Activated CD4-positive, alpha-beta T cell treated with anti-CD3 and anti-CD28 coated beads, Interleukin-2, Interleukin-6, amounts not matched to agents 100 ng/mL and 50 ng/mL, durations not matched to agents 16 hours and 8 hours (primary cell): ENCODE results near the gene CD151.

Experiments used
- DNase-seq: peaks from one replicate; pipeline ENCODE4 v3.0.0-alpha.2; 2020

The CD151 gene

DNA sequence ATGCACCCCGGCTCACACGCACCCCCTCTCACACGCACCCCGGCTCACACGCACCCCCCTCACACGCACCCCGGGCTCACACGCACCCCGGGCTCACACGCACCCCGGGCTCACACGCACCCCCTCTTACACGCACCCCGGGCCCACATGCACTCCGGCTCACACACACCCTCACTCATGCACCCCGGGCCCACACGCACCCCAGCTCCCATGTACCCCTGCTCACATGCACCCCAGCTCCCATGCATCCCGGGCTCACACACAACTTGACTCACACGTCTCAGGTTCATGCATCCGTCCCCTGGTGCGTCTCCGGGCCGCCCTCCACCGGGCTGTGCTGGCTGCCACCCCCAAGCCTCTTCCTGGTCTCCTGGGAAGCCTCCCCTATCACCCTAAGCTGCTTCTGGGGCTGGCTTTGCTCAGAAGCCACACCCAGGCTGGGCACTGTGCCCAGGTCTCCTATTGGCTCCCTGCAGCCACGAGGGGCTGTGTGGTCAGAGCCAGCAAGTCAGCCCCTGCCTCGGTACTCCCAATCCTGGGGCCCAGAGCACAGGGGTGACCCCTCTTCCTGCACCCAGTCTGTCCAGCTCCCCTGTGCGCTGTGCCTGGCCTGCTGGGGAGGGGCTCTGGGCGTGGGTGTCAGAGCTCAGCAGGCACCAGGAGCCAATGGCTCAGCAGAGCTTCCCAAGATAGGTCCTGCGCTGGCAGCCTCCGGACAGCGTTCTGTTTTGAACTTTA lies 26.8 kb downstream of the CD151 start:
- no peak for DNase-seq

- DNase-seq: no peak
Measured at GRCh38 chr11:860234-861104, 27.7 kb downstream of the CD151 start.

DNA sequence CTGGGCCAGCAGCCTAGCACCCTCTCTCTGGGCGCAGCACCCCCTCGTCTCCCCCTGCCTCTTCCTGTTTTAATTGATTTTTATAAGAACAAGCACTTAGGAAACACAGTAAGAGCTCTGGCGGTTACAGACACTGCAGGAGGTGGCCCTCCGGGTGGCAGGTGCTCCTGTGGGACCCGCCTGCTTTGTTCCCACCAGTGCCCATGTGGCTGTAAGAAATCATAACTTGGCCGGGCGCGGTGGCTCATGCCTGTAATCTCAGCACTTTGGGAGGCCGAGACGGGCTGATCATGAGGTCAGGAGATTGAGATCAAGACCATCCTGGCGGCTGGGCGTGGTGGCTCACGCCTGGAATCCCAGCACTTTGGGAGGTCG lies 28.3 kb downstream of the CD151 start:
- DNase-seq: no peak

DNA sequence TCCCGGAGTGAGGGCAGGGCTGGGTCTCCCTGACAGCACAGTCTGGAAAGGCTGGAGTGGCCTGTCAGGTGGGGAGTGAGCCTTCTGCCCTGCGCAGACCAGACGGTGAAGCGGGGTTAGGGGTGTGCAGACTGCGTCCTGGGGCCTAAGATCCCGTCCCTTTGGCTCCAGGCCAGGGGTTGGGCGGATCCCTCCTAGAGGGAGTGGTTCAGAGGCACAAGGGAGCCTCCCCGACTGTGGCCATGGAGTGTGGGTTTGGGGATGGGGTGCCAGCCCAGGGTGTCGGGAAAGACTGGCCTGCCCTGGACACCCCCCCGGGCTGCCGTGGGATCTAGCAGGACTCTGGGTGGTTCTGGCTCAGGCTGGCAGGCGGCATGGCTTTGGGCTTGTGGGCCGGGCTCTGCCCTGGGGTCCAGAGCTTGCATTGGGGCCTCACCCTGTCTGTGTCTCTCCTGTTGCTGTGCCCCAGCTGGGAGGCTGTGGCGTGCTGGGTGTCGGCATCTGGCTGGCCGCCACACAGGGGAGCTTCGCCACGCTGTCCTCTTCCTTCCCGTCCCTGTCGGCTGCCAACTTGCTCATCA lies 29.4 kb downstream of the CD151 start:
- DNase-seq: no peak

DNA sequence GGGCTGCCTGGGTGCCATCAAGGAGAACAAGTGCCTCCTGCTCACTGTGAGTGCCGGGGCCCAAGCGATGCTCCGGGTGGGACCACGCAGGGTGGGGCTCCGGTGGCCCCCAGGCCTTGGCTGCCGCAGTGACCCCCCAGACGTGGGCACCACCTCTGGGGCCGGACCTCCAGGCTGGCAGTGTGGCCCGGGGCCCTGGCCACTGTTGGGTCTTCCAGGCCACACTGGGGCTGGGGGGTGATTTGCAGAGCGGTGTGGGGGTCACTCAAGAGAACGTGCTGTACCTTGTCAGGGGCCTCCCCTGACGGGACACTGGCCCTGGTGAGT lies 29.9 kb downstream of the CD151 start:
- DNase-seq: no peak

DNA sequence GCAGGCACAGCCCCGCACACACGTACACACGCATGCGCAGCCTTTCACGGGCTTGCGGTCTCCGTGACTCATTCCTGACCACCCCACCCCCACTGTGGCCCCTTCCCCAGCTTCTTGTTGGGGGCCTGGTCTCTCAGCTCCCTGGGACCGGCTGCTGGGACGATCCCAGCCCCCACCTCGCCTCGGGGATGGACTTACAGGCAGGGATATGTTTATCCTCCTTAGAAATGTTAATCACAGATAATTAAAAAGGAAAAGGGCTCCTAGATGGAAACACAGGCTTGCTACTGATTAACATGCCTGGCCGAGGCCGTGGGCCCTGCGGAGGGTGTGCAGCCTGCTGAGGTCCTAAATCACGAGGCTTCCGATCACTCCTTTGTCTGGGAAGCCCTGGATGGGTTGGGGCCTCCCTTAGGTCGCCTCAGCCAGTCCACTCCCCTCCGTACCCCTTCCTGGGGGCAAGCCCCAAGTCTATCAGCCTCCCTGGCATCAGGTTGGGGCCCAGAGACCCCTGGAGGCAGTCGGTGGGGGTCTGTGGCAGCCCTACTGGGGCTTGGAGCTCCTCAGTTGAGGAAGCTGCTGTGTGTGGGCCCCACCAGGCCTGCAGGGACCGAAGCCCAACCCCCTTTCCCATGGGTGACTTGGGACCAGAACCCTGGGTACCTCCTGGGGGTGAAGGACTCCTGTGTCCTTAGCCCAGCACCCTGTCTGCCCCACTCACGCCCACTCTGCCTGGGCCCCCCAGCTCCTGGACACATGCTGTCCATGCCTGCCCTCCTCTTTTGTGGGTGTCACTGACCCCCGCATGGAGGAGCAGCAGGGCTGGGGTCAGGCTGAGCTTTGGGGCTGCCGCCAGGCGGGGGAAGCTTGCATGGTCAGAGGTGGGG lies 30.5 kb downstream of the CD151 start:
- no peak for DNase-seq

DNA sequence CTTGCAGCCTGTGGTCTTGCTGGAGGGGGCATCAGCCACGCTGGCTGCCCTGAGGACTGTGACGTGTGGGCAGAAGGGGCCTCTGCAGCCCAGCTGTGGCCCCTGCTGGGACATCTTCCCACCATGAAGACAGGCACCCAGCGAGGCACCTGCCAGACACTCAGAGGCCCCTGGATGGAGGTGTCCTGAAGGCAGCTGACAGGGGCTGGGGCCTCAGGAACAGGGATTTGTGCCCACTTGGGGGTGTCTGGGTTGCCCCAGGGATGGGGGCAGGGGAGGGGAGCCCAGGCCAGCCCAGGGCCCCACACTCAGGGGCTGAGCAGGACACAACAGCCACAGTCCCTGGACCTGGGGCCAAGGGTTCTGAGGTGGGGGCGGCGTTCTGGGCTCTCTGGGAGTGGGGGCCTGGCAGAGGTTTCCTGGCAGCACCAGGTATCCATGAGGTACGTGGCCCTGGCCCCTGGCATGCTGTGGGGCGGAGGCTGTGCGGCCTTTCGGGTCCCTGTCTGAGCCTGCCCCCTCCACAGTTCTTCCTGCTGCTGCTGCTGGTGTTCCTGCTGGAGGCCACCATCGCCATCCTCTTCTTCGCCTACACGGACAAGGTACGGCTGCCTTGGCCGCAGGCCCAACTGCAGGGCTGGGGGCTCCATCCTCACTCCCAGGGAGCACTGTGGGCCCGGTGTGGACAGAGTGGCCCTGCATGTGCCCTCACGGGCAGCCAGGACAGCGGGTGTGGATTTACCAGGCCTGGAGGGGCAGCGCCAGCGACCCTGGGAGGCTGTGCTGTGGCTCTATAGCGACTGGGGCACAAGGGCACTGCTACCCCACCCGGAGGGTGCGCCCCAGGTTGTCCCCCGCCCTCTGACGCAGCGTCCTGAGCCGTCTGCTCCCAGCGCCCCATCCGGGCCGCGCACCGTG lies 31.4 kb downstream of the CD151 start:
- DNase-seq: no peak

GRCh38 chr11:864898-865297 lies 32.1 kb downstream of the CD151 start:
- DNase-seq: no peak

DNA sequence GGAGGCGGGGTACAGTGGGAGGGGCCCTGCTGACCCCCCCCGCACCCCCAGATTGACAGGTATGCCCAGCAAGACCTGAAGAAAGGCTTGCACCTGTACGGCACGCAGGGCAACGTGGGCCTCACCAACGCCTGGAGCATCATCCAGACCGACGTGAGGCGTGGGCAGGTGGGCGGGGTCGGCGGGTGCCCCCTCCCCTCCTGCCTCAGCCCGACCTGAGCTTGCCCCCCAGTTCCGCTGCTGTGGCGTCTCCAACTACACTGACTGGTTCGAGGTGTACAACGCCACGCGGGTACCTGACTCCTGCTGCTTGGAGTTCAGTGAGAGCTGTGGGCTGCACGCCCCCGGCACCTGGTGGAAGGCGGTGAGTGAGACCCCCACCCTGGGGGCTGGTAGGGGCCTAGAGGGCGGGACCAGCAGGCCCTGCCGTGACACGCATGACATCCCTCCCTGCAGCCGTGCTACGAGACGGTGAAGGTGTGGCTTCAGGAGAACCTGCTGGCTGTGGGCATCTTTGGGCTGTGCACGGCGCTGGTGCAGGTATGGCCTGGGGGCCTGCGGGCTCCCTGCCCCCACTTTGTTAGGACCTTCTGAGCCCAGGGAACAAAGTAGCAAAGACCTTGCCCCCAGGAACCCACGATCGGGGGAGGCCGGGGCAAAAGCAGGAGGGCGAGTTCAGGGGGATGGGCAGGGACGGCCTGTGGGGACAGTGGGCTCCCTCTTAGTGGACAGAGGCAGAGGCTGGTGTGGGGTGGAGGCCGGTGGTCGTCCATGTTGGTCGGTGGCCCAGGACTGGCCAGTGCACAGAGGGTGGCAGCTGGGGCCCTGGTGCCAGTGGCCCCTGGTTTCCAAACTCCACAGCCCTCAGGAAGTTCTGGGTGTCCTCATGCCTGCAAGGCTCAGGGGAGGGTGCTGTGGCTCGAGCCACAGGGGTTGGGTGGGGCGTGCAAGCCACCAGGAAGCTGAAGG lies 33.0 kb downstream of the CD151 start:
- DNase-seq: no peak

GRCh38 chr11:866481-866880 lies 33.7 kb downstream of the CD151 start:
- no peak for DNase-seq

- DNase-seq: no peak
Measured at GRCh38 chr11:867856-868358, 35.2 kb downstream of the CD151 start.

GRCh38 chr11:868394-868793 lies 35.6 kb downstream of the CD151 start:
- no peak for DNase-seq

- DNase-seq: no peak
Measured at GRCh38 chr11:868802-869201, 36.0 kb downstream of the CD151 start.

DNA sequence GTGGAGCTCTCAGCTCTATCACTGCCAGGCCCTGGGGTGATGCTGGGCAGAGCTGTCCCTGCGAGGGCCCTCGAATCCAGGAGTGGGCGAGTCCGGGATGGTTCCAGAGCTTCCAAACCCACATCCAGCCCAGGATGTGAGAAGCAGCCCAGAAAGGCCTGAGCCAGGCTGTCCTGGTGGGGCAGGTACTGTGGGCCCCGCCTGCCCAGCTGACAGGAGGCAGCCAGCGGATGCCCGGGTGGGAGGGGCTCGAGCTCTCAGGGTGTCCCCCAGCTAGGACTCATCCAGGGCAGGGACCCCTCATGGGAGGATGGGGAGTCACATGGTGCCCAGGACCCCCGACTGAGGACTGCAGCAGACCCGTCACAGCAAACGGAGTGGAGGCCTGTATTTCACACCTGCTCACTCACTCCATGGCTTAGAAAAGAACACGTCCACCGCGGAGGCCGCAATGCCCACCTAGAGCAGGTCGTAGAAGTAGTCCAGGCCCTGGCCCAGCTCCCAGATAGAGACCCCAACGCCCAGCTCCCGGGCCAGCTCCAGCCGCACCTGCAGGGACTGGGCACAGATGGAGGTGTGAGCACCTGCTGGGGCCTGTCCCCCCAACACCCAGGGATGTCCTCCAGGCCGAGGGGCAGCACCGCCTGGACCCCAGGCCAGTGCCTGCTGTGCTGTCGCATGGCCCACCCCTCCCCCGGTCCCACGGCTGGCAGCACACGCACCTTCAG lies 36.8 kb downstream of the CD151 start:
- no peak for DNase-seq

DNA sequence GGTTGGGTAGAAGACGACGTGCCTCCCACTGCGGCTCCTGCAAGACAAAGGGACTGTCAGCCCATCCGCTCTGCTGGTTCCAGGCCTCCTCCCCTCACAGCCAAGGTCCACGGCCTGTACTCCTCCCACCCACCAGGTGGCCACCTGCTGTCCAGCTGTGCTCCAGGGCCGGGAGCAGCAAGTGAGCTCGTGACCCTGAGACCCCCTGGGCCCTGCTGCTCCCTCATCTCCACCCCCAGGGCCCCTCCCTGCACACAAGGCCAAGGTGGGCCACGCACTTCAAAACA lies 37.3 kb downstream of the CD151 start:
- DNase-seq: no peak

DNA sequence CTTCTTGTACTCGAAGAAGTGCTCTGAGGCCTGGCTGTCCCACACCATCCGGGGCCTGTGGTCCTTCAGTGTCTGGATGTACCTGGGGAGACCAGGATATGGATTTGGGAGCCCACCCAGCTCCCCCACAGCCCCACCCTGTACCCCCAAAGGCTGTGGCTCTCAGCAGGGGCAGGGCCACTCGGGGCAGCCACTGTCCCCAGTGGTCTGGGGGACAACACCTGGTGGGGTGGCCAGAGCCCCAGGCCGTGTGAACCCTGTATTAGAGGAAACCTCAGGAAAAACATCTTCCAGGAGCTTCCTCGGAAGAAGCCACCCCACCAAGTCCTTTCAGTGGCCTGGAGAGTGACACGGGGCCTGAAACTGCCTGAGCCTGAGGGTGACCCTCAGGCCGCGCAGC lies 37.7 kb downstream of the CD151 start:
- DNase-seq: no peak

DNA sequence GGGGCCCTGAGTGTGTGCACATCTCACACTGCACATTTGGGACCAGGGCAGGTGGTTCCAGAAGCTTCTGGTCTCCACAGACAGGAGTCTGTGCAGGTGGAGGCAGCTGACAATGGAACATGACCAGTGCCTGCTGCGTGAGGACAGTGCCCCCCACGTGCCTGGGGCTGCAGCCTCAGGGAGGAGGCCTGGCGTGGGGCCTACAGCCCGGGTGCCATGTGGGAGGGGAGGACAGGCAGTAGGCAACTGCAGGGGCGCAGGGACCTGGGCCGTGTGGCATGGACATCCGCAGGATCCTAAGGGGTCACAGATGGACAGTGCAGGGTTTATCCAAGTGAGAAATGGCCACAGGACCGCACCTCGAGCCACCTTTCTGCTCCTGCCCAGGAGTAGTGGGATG lies 38.7 kb downstream of the CD151 start:
- DNase-seq: no peak

- DNase-seq: no peak
Measured at GRCh38 chr11:872799-873198, 40.0 kb downstream of the CD151 start.

DNA sequence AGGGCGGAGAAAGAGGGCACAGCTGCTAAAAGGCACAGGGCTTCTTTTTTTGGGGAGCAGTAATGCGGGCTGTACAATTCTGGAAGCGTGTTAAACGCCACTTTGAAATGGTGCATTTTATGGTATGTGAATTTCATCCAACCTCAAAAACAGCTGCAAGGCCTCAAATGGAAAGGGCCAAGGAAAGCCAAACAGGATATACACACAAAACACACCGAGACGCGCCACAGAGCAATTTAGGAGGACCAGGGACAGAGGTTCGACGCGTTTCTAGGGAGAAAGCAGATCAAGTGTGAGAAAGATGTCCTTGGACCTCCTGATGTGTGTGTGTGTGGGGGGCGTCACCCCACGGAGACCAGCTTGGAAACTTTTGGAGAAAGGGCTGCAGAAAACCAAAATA lies 41.0 kb downstream of the CD151 start:
- no peak for DNase-seq

DNA sequence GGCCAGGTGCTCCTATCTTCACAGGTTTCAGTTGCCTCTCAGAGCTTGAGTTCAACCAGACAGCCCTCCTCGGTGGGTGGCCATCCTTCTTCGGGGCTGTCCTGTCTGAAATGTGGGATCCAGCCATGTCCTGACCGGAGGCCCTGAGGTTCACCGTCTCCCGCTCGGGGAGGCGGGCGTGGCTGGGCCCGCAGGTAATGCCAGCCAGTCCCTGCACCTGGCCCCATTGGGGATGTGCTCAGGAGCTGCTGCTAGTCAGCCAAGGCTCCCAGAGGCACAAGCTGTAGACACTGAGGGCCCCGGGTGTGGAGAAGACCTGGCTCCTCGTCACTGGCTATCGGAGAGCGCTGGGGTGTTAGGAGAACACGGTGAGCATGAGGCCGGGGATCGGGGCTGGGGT lies 42.5 kb downstream of the CD151 start:
- no peak for DNase-seq
